ENCODE results near the gene SMPDL3B.

- TF ChIP-seq CTCF (IDR thresholded peaks at IDR 0.05) (no peak), POLR2AphosphoS5 (IDR thresholded peaks at IDR 0.05) (no peak), POLR2A (IDR thresholded peaks at IDR 0.05) (no peak)
These were observed 45.5 kb downstream of the SMPDL3B start for GRCh38 chr1:27980216-27980845.

All from prostate gland (tissue), 2 donors.